Measurements from ENCODE around the gene CXXC5.
A peak's percentile ranks its signal among the peaks of the same experiment; 100 is the strongest.

Gene CXXC5

DNA sequence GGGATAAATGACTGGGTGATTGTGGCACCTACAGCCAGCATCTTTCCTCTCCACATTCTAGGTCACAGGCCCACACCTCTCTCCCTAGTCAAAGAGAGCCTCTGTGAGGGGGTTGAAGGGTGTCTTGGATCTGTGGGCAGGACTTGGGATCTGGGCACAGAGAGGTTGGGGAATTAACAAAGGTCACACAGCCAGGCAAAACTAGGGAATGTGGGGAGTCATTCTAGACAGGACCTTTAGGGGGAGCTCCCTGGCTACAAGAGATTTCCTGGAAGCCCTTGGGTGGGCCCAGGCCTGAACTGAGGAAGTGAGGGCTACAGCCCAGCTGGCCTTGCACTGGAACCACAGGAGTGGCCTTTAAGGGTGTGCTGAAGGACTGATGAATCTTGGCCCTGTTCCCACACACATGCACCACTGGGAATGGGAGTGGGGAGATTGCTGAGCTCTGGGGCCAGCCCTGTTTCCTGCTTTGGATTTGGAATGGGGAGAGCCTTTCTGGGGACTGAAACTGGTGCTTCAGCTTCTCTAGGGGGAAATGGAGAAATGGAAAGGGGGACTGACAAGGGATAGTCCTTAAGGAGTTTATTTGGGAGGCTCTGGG lies 12.4 kb upstream of the CXXC5 start:
- no peak for TF ChIP-seq EZH2 (IDR thresholded peaks at IDR 0.05; ENCODE audit: borderline replicate concordance, low read depth, low read length, severe bottlenecking)
- peak; percentile 85 for TF ChIP-seq CTCF (IDR thresholded peaks at IDR 0.05; ENCODE audit: borderline replicate concordance, extremely low read depth, low read length, poor library complexity, severe bottlenecking)
- H3K36me3 ChIP-seq (ENCODE audit: insufficient read depth, low read length): peaks cover 6% of the 10 kb centered on the region; the same call in 1 of the 2 replicates
- peak overlapping the region in 1 of 2 experiments; percentile 23; a peak in 1 of 4 replicates for H3K4me3 ChIP-seq (ENCODE audit: low read depth in 1 of 2, low read length in 2 of 2)
- peak overlapping the region; percentile 56 for H2AFZ ChIP-seq (ENCODE audit: low read depth, low read length)
- no peaks in the 10 kb centered on the region for H3K27me3 ChIP-seq (ENCODE audit: insufficient read depth, low read length, poor library complexity)
- H3K9ac ChIP-seq (ENCODE audit: low read depth, low read length): peak overlapping the region; percentile 52
- H3K9me3 ChIP-seq (ENCODE audit: insufficient read depth, low read length, severe bottlenecking): no peaks in the 10 kb centered on the region
- H3K4me1 ChIP-seq (ENCODE audit: insufficient read depth, low read length): peaks cover 47% of the 10 kb centered on the region
- DNase-seq: peak; percentile 67
- peak overlapping the region; percentile 44 for H3K4me2 ChIP-seq (ENCODE audit: insufficient read depth, low read length)
- peaks cover 7% of the 10 kb centered on the region for H4K20me1 ChIP-seq (ENCODE audit: insufficient read depth, low read length)
- peaks cover 3% of the 10 kb centered on the region for H3K79me2 ChIP-seq (ENCODE audit: insufficient read depth, low read length)
- peak; percentile 58 for ATAC-seq (ENCODE audit: insufficient read depth, low read depth)
- peak overlapping the region; percentile 94 for H3K27ac ChIP-seq (ENCODE audit: low read length)

- Histone ChIP-seq H3K36me3 (ENCODE audit: insufficient read depth, low read length) (peaks cover 5% of the 10 kb centered on the region; the same call in 1 of the 2 replicates), H2AFZ (ENCODE audit: low read depth, low read length) (peak overlapping the region; percentile 56), H3K9me3 (ENCODE audit: insufficient read depth, low read length, severe bottlenecking) (no peaks in the 10 kb centered on the region), H3K9ac (ENCODE audit: low read depth, low read length) (peak overlapping the region; percentile 52), H3K4me3 (ENCODE audit: low read depth in 1 of 2, low read length in 2 of 2) (peak overlapping the region in 1 of 2 experiments; percentile 23; a peak in 1 of 4 replicates), H4K20me1 (ENCODE audit: insufficient read depth, low read length) (peaks cover 9% of the 10 kb centered on the region), H3K27ac (ENCODE audit: low read length) (peak overlapping the region; percentile 94), H3K4me1 (ENCODE audit: insufficient read depth, low read length) (peaks cover 47% of the 10 kb centered on the region), H3K79me2 (ENCODE audit: insufficient read depth, low read length) (peaks cover 3% of the 10 kb centered on the region), H3K4me2 (ENCODE audit: insufficient read depth, low read length) (peak overlapping the region; percentile 44), H3K27me3 (ENCODE audit: insufficient read depth, low read length, poor library complexity) (no peaks in the 10 kb centered on the region)
- DNase-seq: peak; percentile 91
- ATAC-seq (ENCODE audit: insufficient read depth, low read depth): peak; percentile 90
- TF ChIP-seq EZH2 (IDR thresholded peaks at IDR 0.05; ENCODE audit: borderline replicate concordance, low read depth, low read length, severe bottlenecking): no peak
- no peak for TF ChIP-seq CTCF (IDR thresholded peaks at IDR 0.05; ENCODE audit: borderline replicate concordance, extremely low read depth, low read length, poor library complexity, severe bottlenecking)
These were observed 11.8 kb upstream of the CXXC5 start for GRCh38 chr5:139636207-139636792.

GRCh38 chr5:139636975-139637408 lies 11.2 kb upstream of the CXXC5 start:
- ATAC-seq (ENCODE audit: insufficient read depth, low read depth) (no peak), DNase-seq (no peak)
- H3K27ac ChIP-seq (ENCODE audit: low read length): peak overlapping the region; percentile 94
- 0 out of 2 replicates have a peak overlapping the region, but pooled peaks have one; percentile 44 for H3K4me2 ChIP-seq (ENCODE audit: insufficient read depth, low read length)
- peaks cover 9% of the 10 kb centered on the region for H4K20me1 ChIP-seq (ENCODE audit: insufficient read depth, low read length)
- no peak overlapping the region for H3K9ac ChIP-seq (ENCODE audit: low read depth, low read length)
- peaks cover 3% of the 10 kb centered on the region for H3K79me2 ChIP-seq (ENCODE audit: insufficient read depth, low read length)
- H3K9me3 ChIP-seq (ENCODE audit: insufficient read depth, low read length, severe bottlenecking): no peaks in the 10 kb centered on the region
- H2AFZ ChIP-seq (ENCODE audit: low read depth, low read length): no peak overlapping the region
- H3K4me1 ChIP-seq (ENCODE audit: insufficient read depth, low read length): peaks cover 47% of the 10 kb centered on the region
- no peak overlapping the region for H3K4me3 ChIP-seq (ENCODE audit: low read depth in 1 of 2, low read length in 2 of 2)
- no peaks in the 10 kb centered on the region for H3K27me3 ChIP-seq (ENCODE audit: insufficient read depth, low read length, poor library complexity)
- TF ChIP-seq EZH2 (IDR thresholded peaks at IDR 0.05; ENCODE audit: borderline replicate concordance, low read depth, low read length, severe bottlenecking) (no peak), CTCF (IDR thresholded peaks at IDR 0.05; ENCODE audit: borderline replicate concordance, extremely low read depth, low read length, poor library complexity, severe bottlenecking) (no peak)
- H3K36me3 ChIP-seq (ENCODE audit: insufficient read depth, low read length): no peaks in the 10 kb centered on the region; the same call in 1 of the 2 replicates

All from DND-41 (cell line).